Subcutaneous abdominal adipose tissue (tissue), 5 donors: Measurements from ENCODE around the gene NUDT12.

Experiments
- H3K27ac ChIP-seq: one replicate; pipeline ENCODE4 v1.7.0; 2013; ENCODE audit warnings: low read depth, mild to moderate bottlenecking, inconsistent platforms, low read length, moderate library complexity
- H3K27me3 ChIP-seq, 5 donors: one replicate each; pipeline ENCODE4 v1.7.0; 2013; ENCODE audit warnings: low read length in 5 of 5, inconsistent platforms in 1 of 5; ENCODE audit not compliant: control insufficient read depth in 5 of 5, insufficient read depth in 4 of 5
- H3K36me3 ChIP-seq, 5 donors: one replicate each; pipeline ENCODE4 v1.7.0; 2013; ENCODE audit warnings: low read length in 5 of 5; ENCODE audit not compliant: control insufficient read depth in 5 of 5, insufficient read depth in 5 of 5
- H3K4me1 ChIP-seq, 5 donors: one replicate each; pipeline ENCODE4 v1.7.0; 2013; ENCODE audit warnings: low read length in 5 of 5, mild to moderate bottlenecking in 3 of 5, moderate library complexity in 1 of 5; ENCODE audit not compliant: control insufficient read depth in 5 of 5, insufficient read depth in 5 of 5
- H3K4me3 ChIP-seq, 5 donors: one replicate each; pipeline ENCODE4 v1.7.0; 2013; ENCODE audit warnings: low read length in 5 of 5, low read depth in 1 of 5
- H3K9ac ChIP-seq, 5 donors: one replicate each; pipeline ENCODE4 v1.7.0; 2013; ENCODE audit warnings: low read length in 5 of 5, mild to moderate bottlenecking in 4 of 5, moderate library complexity in 3 of 5
- H3K9me3 ChIP-seq, 5 donors: one replicate each; pipeline ENCODE4 v1.7.0; 2013; ENCODE audit warnings: low read length in 5 of 5; ENCODE audit not compliant: control insufficient read depth in 5 of 5
- donor health status: healthy.
- donor health status: healthy.
- donor health status: healthy.
- donor health status: healthy.
- donor health status: healthy.

NUDT12 gene

GRCh38 chr5:103587185-103587748 is 24.7 kb upstream of the NUDT12 start:
- H3K36me3 ChIP-seq: no peaks in the 10 kb centered on the region
- no peak overlapping the region for H3K9ac ChIP-seq
- no peak overlapping the region for H3K27ac ChIP-seq

DNA sequence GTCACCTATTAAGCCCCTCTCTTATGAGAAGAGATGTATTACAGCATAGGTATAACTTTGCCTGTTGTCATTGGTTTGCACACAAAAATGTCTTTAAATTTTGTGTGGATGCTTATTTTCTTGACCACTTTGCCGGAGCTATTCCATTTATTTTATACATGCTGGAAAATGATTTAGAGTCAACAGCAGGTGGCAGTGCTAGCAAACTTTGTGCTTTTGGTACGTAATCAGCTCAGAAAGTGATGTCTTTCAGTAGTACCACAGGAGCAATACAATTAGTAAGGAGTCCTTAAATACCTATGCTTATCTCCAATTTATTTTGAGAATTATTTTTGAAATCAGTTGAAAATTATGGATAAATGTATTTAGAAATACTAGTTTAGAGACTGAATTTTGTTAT is 19.8 kb upstream of the NUDT12 start:
- Histone ChIP-seq H3K9ac (no peak overlapping the region), H3K27me3 (no peaks in the 10 kb centered on the region), H3K36me3 (no peaks in the 10 kb centered on the region), H3K4me1 (no peaks in the 10 kb centered on the region), H3K9me3 (no peaks in the 10 kb centered on the region), H3K4me3 (no peak overlapping the region), H3K27ac (no peak overlapping the region)

More at GRCh38 chr5:103587185-103587748, 24.7 kb upstream of the NUDT12 start:
- H3K4me3 ChIP-seq: no peak overlapping the region
- H3K27me3 ChIP-seq: no peaks in the 10 kb centered on the region
- H3K4me1 ChIP-seq: no peaks in the 10 kb centered on the region
- no peaks in the 10 kb centered on the region for H3K9me3 ChIP-seq

- Histone ChIP-seq H3K4me3 (no peak overlapping the region), H3K27ac (no peak overlapping the region), H3K9me3 (no peaks in the 10 kb centered on the region), H3K9ac (no peak overlapping the region), H3K4me1 (no peaks in the 10 kb centered on the region), H3K27me3 (peaks cover 0 to 3% (median 0%) of the 10 kb centered on the region in 5 donors), H3K36me3 (no peaks in the 10 kb centered on the region)
Observed at GRCh38 chr5:103573411-103573810, 10.8 kb upstream of the NUDT12 start.

DNA sequence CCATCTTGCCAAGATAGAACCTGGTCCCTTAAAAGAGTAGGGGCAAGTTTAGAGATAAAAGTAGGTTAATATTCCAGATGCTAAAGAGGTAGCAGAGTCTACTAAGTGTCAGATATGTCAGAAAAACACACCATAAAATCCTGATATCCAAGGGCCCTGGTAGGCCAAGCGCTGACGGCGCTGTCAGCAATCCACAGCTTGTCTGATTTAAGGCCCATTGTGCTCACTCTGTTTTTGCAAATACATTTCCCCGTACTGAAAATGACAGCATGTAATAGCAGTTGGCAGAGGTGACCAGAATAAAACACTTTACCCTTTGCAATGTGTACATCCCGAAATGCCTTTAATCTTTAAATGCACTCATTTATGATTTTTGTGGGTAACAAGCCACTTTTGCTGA is 9.9 kb upstream of the NUDT12 start:
- no peak overlapping the region for H3K27ac ChIP-seq
- no peaks in the 10 kb centered on the region for H3K36me3 ChIP-seq
- H3K9me3 ChIP-seq: no peaks in the 10 kb centered on the region
- H3K27me3 ChIP-seq: peaks cover 0 to 3% (median 0%) of the 10 kb centered on the region in 5 donors
- no peak overlapping the region for H3K4me3 ChIP-seq
- H3K9ac ChIP-seq: no peak overlapping the region
- no peaks in the 10 kb centered on the region for H3K4me1 ChIP-seq

DNA sequence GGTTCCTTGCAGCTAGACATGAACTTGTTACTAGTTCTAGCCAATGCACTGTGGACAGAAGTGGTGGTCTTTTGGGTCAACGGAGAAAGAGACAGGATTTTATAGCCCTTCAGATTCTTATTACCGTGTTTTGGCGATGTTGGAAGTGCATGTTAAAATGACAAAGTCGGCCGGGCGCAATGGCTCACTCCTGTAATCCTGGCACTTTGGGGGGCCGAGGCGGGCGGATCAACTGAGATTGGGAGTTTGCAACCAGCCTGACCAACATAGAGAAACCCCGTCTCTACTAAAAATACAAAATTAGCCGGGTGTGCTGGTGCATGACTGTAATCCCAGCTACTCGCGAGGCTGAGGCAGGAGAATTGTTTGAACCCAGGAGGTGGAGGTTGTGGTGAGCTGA is 9.1 kb upstream of the NUDT12 start:
- no peaks in the 10 kb centered on the region for H3K9me3 ChIP-seq
- no peak overlapping the region for H3K4me3 ChIP-seq
- no peak overlapping the region for H3K9ac ChIP-seq
- no peaks in the 10 kb centered on the region for H3K36me3 ChIP-seq
- peaks cover 0 to 3% (median 0%) of the 10 kb centered on the region in 5 donors for H3K27me3 ChIP-seq
- no peaks in the 10 kb centered on the region for H3K4me1 ChIP-seq
- no peak overlapping the region for H3K27ac ChIP-seq

DNA sequence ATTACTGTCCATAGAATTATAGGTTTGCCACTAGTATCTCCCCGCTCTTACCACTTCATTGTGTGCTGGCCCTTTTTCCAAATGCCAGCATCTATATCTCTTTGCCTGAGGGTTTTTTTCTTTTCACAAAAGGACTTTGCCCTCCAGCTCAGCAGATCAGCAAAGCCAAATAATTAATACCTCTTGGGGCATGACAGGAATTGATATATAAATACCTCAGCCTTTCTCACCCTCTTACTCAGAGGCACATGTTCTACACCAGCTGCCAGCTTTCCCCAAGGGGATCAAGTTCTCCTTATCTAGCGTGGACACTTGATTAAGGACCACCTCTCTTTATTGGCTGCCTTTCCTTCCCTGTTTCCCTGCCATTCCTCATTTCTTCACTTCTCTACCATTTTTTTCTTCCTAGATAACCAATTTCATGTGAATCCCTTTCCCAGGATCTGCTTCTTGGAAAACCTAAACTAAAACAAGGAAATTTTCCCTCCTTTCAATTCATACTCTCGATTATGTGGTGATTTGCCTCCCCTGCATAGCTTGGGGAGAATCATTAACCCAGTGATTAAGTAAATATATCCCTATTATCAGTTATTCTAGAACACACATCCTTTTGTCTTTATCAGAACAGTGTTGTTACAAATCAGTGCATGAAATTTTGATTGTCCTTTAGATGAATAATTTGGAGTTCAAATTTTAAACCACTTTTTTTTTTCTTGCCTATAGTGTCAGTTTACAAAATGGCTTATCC is 6.9 kb upstream of the NUDT12 start:
- H3K4me1 ChIP-seq: no peaks in the 10 kb centered on the region
- no peak overlapping the region for H3K9ac ChIP-seq
- peaks cover 0 to 3% (median 0%) of the 10 kb centered on the region in 5 donors for H3K27me3 ChIP-seq
- no peaks in the 10 kb centered on the region for H3K36me3 ChIP-seq
- no peak overlapping the region for H3K27ac ChIP-seq
- H3K4me3 ChIP-seq: no peak overlapping the region
- no peaks in the 10 kb centered on the region for H3K9me3 ChIP-seq

GRCh38 chr5:103565719-103566118 is 3.1 kb upstream of the NUDT12 start:
- no peak overlapping the region for H3K9ac ChIP-seq

GRCh38 chr5:103561685-103562452 is 720 bp downstream of the NUDT12 start:
- peaks cover 2 to 20% (median 14%) of the 10 kb centered on the region in 5 donors for H3K4me1 ChIP-seq
- no peaks in the 10 kb centered on the region for H3K9me3 ChIP-seq
- no peaks in the 10 kb centered on the region for H3K27me3 ChIP-seq
- peak overlapping the region; percentile 61 for H3K27ac ChIP-seq
- H3K36me3 ChIP-seq: peaks cover 0 to 16% (median 5%) of the 10 kb centered on the region in 5 donors
- H3K9ac ChIP-seq: peak overlapping the region; percentile 64 to 91 (median 77)
- peak overlapping the region; percentile 71 to 96 (median 89) for H3K4me3 ChIP-seq

More at GRCh38 chr5:103565719-103566118, 3.1 kb upstream of the NUDT12 start:
- Histone ChIP-seq H3K27ac (no peak overlapping the region), H3K4me1 (peaks cover 2 to 18% (median 14%) of the 10 kb centered on the region in 5 donors), H3K27me3 (peaks cover 0 to 3% (median 0%) of the 10 kb centered on the region in 5 donors), H3K4me3 (no peak overlapping the region), H3K36me3 (no peaks in the 10 kb centered on the region), H3K9me3 (no peaks in the 10 kb centered on the region)

GRCh38 chr5:103560826-103561225 is 1.8 kb downstream of the NUDT12 start:
- Histone ChIP-seq H3K36me3 (peaks cover 0 to 16% (median 5%) of the 10 kb centered on the region in 5 donors), H3K9ac (no peak overlapping the region), H3K27ac (no peak overlapping the region), H3K4me3 (no peak overlapping the region), H3K9me3 (no peaks in the 10 kb centered on the region), H3K4me1 (peaks cover 2 to 20% (median 14%) of the 10 kb centered on the region in 5 donors), H3K27me3 (no peaks in the 10 kb centered on the region)

- no peaks in the 10 kb centered on the region for H3K27me3 ChIP-seq
- H3K27ac ChIP-seq: no peak overlapping the region
- no peak overlapping the region for H3K9ac ChIP-seq
- H3K9me3 ChIP-seq: no peaks in the 10 kb centered on the region
- peaks cover 2 to 13% (median 12%) of the 10 kb centered on the region in 5 donors for H3K36me3 ChIP-seq
- H3K4me1 ChIP-seq: no peaks in the 10 kb centered on the region
- H3K4me3 ChIP-seq: no peak overlapping the region
Observed at GRCh38 chr5:103546858-103547257, 15.7 kb downstream of the NUDT12 start.
